ENCODE measurements around the gene FAM83G.

The FAM83G gene

GRCh38 chr17:19004421-19005136, at the start of gene FAM83G:
Gene FAM83G (minus strand): TSS chr17:19004764. CDS start chr17:19004041, 723 bp downstream.
- Histone ChIP-seq H3K9me3 (ENCODE audit: control insufficient read depth, insufficient read depth, low read depth, low read length) (no peaks in the 10 kb centered on the region), H3K4me3 (ENCODE audit: low read depth, low read length) (peak within 1 kb of the TSS; percentile 69), H3K4me1 (ENCODE audit: control insufficient read depth, insufficient read depth, low read length) (peaks cover 7% of the 10 kb centered on the region), H3K36me3 (ENCODE audit: control insufficient read depth in 2 of 2, insufficient read depth in 1 of 2, low read length in 2 of 2) (peaks cover 0 to 35% of the 10 kb centered on the region in 2 experiments; a peak in 1 of 3 replicates), H3K27ac (ENCODE audit: extremely low read depth, low read depth, low read length) (peak within 1 kb of the TSS; percentile 72)
- CTCF ChIA-PET, result interaction anchor here (2.1 kb wide), 1 partner anchor 44 kb away, joined by 13 read pairs; no protein-coding TSS in a partner anchor
- POLR2A ChIA-PET, result interaction anchor here (1.1 to 2.1 kb wide), 10 partner anchors 8 to 146 kb away, joined by 3 to 7 read pairs (median 3); partner anchors contain the start of gene PRPSAP2
- TF ChIP-seq ZNF768 (tag by site-specific recombination; IDR thresholded peaks at IDR 0.05) (peak; percentile 96), ZBTB11 (tag by site-specific recombination; conservative IDR thresholded peaks at IDR 0.05; ENCODE audit: low read depth) (0 out of 2 replicates have a peak, but pooled peaks have one; percentile 23), HOXD13 (CRISPR knock-in tag; IDR thresholded peaks at IDR 0.05; ENCODE audit: borderline replicate concordance) (no peak), ZNF335 (tag by site-specific recombination; conservative IDR thresholded peaks at IDR 0.05) (peak; percentile 78), ZFHX2 (tag by site-specific recombination; conservative IDR thresholded peaks at IDR 0.05) (peak; percentile 55), SP2 (tag by site-specific recombination; IDR thresholded peaks at IDR 0.05) (peak; percentile 29; the same call in 1 of the 2 replicates), ZIC2 (tag by site-specific recombination; IDR thresholded peaks at IDR 0.05) (peak; percentile 29; the same call in 1 of the 2 replicates), KLF1 (tag by site-specific recombination; IDR thresholded peaks at IDR 0.05) (peak; percentile 56), KLF7 (tag by site-specific recombination; IDR thresholded peaks at IDR 0.05; ENCODE audit: borderline replicate concordance) (peak; percentile 86), ZNF580 (tag by site-specific recombination; IDR thresholded peaks at IDR 0.05) (0 out of 2 replicates have a peak, but pooled peaks have one; percentile 27), ZBTB48 (tag by site-specific recombination; IDR thresholded peaks at IDR 0.05) (peak; percentile 14; the same call in 1 of the 2 replicates), KLF9 (tag by site-specific recombination; IDR thresholded peaks at IDR 0.05; ENCODE audit: low read depth) (0 out of 2 replicates have a peak, but pooled peaks have one; percentile 7), YY2 (tag by site-specific recombination; IDR thresholded peaks at IDR 0.05) (no peak), ZNF571 (tag by site-specific recombination; IDR thresholded peaks at IDR 0.05) (no peak), MEIS1 (CRISPR knock-in tag; IDR thresholded peaks at IDR 0.05; ENCODE audit: borderline replicate concordance) (no peak), GLIS2 (tag by site-specific recombination; IDR thresholded peaks at IDR 0.05) (peak; percentile 23; the same call in 1 of the 2 replicates), ZEB2 (tag by site-specific recombination; IDR thresholded peaks at IDR 0.05) (0 out of 2 replicates have a peak, but pooled peaks have one; percentile 20), KLF8 (tag by site-specific recombination; IDR thresholded peaks at IDR 0.05) (peak; percentile 45), BCL11B (tag by site-specific recombination; IDR thresholded peaks at IDR 0.05; ENCODE audit: low read depth) (peak; percentile 49; the same call in 1 of the 2 replicates), HIC1 (tag by site-specific recombination; IDR thresholded peaks at IDR 0.05) (peak; percentile 90), ZNF169 (tag by site-specific recombination; IDR thresholded peaks at IDR 0.05) (no peak), KLF10 (tag by site-specific recombination; IDR thresholded peaks at IDR 0.05) (peak; percentile 77), PATZ1 (tag by site-specific recombination; IDR thresholded peaks at IDR 0.05) (peak; percentile 56; the same call in 1 of the 2 replicates), ZNF544 (tag by site-specific recombination; IDR thresholded peaks at IDR 0.05) (no peak), ZBTB10 (tag by site-specific recombination; IDR thresholded peaks at IDR 0.05) (peak; percentile 63)
